Hepatic stellate cell (primary cell): Measurements from ENCODE around the gene DOK7.

Source experiments
- DNase-seq: peaks from one replicate; pipeline ENCODE4 v3.0.0; 2011; ENCODE audit warnings: low spot score

DOK7 gene

GRCh38 chr4:3427706-3428446 lies 35.2 kb upstream of the DOK7 start:
- DNase-seq = no peak

DNA sequence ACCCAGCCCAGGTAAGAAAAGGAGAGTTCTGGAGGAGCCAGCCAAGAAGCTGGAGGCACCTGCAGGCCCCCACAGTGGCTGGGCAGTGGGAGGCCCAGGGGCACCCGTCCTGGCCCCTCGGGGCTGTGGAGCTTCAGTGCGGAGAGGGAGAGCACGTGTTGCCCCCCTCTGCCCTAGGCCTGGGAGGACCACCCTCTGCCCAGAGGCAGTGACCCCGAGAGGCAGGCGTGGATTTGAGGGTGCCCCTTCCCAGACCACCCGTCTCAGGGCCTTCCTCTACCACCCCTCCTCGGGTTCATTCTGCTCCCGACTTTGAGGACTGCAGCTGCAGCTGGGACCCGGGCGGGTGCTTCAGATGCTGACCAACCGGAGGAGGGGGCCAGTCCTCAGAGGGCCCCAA lies 33.5 kb upstream of the DOK7 start:
- no peak for DNase-seq

GRCh38 chr4:3430524-3430923 lies 32.6 kb upstream of the DOK7 start:
- DNase-seq = no peak

- DNase-seq = no peak
Observed at GRCh38 chr4:3431446-3431993, 31.6 kb upstream of the DOK7 start.

DNA sequence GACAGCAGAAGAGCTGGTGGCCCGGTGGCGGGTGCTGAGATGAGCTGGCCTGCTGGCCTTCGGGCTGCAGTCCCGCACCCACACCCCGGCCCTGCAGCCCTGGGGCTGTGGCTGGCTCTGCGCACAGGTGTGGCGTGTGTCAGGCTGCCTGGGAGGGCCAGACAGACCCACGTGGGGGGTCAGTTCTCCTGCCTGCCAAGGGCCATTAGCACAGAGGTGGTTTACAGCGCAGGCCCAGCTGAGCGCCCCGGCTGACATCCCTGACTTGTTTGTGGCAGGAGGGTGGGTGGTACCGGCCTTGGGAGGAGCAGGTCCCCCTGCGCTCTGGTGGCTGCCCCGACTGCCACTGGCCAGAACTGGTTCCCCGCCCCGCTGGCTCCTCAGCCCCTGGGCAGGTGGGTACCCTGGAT lies 30.7 kb upstream of the DOK7 start:
- DNase-seq = no peak

- no peak for DNase-seq
Observed at GRCh38 chr4:3433138-3433869, 29.8 kb upstream of the DOK7 start.

DNA sequence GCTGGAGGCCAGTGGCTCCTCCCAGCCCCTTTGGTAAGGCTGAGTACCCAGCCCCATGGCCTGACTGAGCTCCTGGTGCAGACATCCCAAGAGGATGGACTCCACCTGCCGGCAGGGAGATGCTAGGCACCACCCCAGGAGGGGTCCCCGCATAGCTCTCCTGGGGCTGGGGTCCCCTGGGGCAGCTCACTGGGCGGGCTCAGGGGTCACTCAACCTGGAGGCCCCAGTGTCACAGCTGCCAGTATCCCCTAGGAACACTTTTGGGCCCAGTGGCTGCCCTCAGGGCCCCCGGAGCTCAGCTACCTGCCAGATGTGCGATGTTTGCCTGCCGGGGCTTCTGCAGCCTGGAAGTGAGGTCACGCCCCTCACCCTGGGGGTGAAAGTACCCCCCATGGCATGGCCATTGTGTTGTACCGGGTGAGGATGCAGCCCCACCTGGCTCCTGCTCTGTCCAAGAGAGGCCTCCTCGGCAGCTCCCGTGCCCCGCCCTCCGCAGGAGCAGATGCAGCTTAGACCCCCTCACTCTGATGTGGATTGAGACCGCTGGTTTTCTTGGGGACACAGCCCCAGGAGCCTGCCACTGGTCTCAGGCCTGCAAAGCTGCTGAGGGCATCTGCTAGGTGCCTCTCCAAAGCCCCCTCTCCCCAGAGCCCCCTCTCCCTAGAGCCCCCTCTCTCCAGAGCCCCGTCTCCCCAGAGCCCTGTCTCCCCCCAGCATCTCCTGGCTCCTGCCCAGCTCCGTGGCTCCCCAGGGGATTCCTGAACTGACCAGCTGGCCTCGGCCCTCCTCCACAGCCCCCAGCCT lies 28.0 kb upstream of the DOK7 start:
- DNase-seq = no peak

DNA sequence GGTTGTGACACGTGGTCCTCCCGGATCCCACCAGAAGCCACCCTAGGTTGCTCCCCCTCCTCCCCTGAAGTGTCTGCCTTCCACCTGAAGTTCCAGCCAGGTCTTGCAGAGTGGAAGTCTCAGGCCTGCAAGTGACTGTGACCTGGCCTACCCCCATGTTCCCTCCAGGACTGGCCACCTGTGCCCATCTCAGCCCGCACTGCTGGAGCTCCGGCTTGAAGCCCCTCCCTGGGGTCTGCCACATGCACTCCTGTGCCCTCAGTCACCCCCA lies 27.5 kb upstream of the DOK7 start:
- DNase-seq = no peak

- no peak for DNase-seq
Observed at GRCh38 chr4:3436048-3436797, 26.9 kb upstream of the DOK7 start.

DNA sequence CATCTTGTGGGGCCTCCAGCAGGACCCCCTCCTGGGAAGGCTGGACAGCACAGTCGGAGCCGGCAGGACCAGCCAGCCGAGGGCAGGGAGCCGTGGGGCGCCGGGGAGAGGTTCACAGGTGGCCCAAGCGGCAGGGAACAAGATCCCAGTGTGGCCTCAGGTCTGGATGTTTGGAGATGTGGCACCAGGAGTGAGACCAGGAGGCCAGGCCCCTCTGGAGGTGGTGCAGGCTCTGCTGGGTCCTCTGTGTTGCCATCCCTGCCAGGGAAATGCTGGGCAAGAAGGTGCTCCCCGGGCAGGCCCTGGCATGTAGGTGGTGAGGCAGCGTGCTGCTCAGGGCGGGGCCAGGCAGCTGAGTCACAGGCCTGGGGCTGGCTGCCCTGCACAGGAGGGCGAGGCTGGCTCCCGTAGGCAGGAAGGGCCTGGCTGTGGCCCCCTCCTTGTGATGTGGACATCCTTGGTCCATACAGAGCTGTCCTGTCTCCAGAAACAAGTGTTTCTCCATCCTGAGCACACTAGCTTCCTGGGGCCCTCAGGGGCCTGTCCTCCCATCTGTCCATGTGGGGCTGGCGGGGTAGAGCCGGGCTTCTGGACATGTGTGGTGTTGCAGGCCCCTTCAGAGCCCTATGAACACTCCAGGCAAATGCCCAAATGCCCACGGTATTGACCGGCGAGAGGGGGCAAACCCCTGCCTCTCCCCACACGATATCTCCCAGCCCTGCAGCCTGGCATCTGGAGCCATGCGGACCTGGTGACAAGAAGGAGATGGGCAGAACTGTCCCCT lies 26.1 kb upstream of the DOK7 start:
- DNase-seq = peak; percentile 51

- DNase-seq = no peak
Observed at GRCh38 chr4:3437582-3437936, 25.5 kb upstream of the DOK7 start.

DNA sequence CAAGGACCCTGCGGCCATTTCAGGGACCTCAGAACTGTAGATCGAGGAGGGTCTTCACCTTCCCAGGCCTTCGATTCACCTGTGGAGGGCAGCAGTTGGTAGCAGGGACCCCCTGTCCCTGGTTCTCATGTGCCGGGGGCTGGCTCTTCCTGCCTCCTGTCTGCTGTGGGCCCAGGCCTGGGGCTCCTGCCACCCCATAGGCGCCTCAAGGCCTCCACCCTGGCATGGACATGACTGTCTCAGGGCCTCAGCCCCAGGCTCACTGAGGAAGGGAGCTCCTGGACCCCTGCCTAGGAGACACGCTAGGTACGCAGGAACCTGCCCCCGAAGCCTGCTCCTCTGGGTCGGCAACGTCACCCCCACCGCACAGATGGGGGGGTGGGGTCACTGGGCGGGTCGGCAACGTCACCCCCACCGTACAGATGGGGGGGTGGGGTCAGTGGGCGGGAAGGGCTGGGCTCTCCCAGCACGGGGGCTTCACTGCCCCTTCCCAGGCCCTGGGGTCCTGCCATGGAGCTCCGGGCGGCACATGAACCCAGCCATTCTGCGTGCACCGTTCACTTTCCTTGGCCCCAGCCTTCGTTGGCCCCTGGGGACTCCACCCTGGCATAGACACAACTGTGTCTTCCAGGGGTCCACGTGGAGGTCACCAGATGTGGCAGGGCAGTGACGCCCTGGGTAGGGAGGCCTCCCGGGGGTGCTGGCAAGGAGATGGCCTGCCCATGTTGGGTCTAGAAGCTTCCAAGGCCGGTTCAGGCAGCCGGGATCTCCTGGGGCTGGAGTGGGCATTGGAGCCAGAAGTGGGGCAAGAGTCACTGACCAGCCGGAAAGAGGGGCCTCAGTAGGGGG lies 24.9 kb upstream of the DOK7 start:
- DNase-seq = no peak

- no peak for DNase-seq
Observed at GRCh38 chr4:3438847-3439180, 24.3 kb upstream of the DOK7 start.

GRCh38 chr4:3439391-3439790 lies 23.7 kb upstream of the DOK7 start:
- DNase-seq = no peak

GRCh38 chr4:3440011-3440410 lies 23.1 kb upstream of the DOK7 start:
- DNase-seq = no peak

DNA sequence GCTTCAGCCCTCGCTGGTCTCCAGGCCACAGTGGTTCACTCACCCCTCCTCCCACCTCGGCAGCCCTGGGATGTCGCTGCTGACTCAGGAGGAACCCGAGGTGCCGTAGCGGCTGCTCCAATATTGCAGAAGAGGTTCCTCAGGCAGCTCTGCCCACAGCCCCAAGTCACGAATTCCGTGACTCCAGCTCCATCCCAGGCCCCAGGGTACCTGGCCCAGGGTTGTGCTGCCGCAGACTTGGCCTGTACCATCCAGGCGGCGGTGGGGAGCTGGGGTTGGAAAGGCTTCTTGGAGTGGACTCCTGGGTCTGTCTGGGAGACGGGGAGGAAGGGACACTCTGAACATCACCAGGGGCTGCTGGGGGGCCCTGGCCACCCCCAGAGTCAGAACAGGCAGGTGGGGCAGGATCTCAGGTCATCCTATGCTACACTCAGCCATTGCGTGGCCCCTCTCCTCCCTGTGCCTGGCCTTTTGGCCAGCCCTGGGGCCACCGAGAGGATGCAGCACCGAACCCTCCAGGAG lies 22.1 kb upstream of the DOK7 start:
- no peak for DNase-seq

DNA sequence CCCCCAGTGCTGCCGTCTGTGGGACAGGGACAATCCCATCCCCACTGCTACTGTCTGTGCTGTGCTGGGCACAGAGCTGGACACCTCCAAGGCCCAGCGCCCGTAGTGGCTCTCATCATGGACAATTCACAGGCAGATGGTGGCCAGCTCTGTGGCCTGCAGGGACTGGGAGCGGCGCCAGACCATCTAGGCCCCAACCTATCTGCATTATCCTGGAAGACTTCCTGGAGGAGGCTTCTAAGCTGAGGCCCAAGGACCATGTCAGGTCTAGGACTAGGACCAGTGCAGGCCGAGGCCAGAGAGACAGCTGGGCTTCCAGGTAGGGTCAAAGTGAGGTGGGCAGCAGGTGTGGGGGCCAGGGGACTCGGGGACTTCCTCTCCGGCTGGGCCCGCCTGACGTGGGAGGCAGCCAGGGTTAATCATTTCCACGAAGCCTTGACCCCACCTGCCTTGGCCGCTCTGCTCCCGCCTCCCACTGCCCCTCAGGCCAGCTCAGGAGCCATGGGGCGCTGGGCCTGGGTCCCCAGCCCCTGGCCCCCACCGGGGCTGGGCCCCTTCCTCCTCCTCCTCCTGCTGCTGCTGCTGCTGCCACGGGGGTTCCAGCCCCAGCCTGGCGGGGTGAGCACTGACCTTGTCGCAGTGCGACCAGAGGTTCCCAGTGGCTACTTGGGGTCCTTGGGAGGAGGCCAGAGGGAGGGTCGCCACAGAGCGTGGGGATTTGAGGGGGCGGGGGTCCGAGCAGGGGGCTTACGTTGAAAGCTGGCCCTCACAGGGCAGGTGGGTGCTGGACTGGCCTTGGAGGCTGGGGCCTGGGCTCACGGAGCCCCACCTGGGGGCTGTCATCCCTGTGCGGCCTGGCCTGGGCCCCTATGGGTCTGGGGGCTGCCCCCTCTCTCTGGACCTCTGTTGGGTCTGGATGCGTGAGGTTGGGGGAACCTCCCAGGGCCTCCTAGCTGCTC lies 21.3 kb upstream of the DOK7 start, which contains the start of gene HGFAC:
Gene HGFAC, plus strand, starts transcription at position 468 of the 959 bp plus-strand sequence. Its CDS starts 34 bp downstream, at position 502.
- DNase-seq = no peak

DNA sequence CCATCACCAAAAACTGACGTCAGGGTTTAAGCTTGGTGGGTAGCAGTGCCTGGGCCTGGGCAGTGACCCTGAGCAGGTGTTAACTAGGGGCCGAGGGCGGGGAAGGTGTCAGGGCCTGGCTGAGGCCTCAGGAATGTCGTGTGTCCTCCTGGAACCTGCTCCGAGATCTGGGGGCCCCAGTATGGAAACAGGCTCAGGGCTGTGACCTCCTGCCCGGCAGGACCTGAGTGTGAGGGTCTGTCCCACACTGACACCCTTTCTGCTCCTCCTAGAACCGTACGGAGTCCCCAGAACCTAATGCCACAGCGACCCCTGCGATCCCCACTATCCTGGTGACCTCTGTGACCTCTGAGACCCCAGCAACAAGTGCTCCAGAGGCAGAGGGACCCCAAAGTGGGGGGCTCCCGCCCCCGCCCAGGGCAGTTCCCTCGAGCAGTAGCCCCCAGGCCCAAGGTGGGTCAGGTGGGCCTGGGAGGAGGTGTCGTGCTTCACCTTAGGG lies 20.6 kb upstream of the DOK7 start:
- no peak for DNase-seq
